Kidney (tissue), 14 donors: ENCODE data around the gene SPOPL. TPM values are rescaled to one million over a fixed set of nuclear protein-coding genes. Genes with fewer than 3 reads are reported as not detected.
"Not testable (repeated sequence)": the region's sequence is repeated elsewhere in the genome, so short reads cannot be mapped to it uniquely, and the experiment has no call there.

Experiments used
- DNase-seq, 5 donors: peaks; one replicate each; pipeline ENCODE4 v3.0.0-alpha.2; 2013 to 2020
- FAIRE-seq: peaks from 2 replicates; lab custom pipeline; 2012; peaks lifted over from hg19 to GRCh38; lab: Jason Lieb, UNC
- H3K27ac ChIP-seq, 2 donors: one replicate each; pipeline ENCODE4 v1.7.0; 2013; ENCODE audit warnings: low read depth in 2 of 2, low read length in 2 of 2, inconsistent platforms in 1 of 2
- H3K27me3 ChIP-seq: one replicate; pipeline ENCODE4 v1.7.1; 2013; ENCODE audit warnings: low read length, inconsistent platforms; ENCODE audit not compliant: control insufficient read depth, insufficient read depth
- H3K36me3 ChIP-seq, 3 donors: one replicate each; pipeline versions ENCODE4 v1.7.0 to v1.7.1; 2013; ENCODE audit warnings: low read length in 3 of 3, control low read depth in 1 of 3, inconsistent platforms in 1 of 3; ENCODE audit not compliant: insufficient read depth in 3 of 3, control insufficient read depth in 2 of 3
- H3K4me1 ChIP-seq, 3 donors: one replicate each; pipeline versions ENCODE4 v1.7.0 to v1.7.1; 2013; ENCODE audit warnings: low read length in 3 of 3, inconsistent platforms in 1 of 3, low read depth in 1 of 3; ENCODE audit not compliant: control insufficient read depth in 2 of 3, insufficient read depth in 2 of 3
- H3K4me3 ChIP-seq, 3 donors: one replicate each; pipeline versions ENCODE4 v1.7.0 to v1.8.1; 2013; ENCODE audit warnings: low read length in 3 of 3, control low read depth in 1 of 3, inconsistent platforms in 1 of 3
- H3K9ac ChIP-seq, 3 donors: one replicate each; pipeline versions ENCODE4 v1.7.0 to v1.7.1; 2013; ENCODE audit warnings: low read length in 3 of 3, control low read depth in 1 of 3, inconsistent platforms in 1 of 3
- H3K9me3 ChIP-seq, 3 donors: one replicate each; pipeline versions ENCODE4 v1.7.0 to v1.7.1; 2013; ENCODE audit warnings: low read length in 3 of 3, control low read depth in 1 of 3, inconsistent platforms in 1 of 3; ENCODE audit not compliant: control insufficient read depth in 2 of 3, insufficient read depth in 1 of 3
- intact Hi-C: fragments of 100-400 bp; cut with DNase I; formaldehyde crosslinking; loops from one replicate; pipeline ENCODE4 v1.11.1; 2022
- polyA plus RNA-seq: library from polyadenylated mRNA; stranded (reverse); fragments of 350-450 nt; fragmentation: Illumina TruSeq; extraction: RNeasy Lipid Tissue Mini Kit (QIAGEN cat#74804); gene quantifications from one replicate; pipeline ENCODE4 v1.2.3, GENCODE V29; 2014; ENCODE audit warnings: low read depth, low replicate concordance; ENCODE audit not compliant: insufficient read depth
- total RNA-seq: library from RNA; stranded (reverse); fragmentation: NEBNext Ultra II Directional; extraction: Animal tissue kit (Norgen Biotek cat#: 25700); gene quantifications from one replicate; pipeline ENCODE4 v1.2.1, GENCODE V29; 2021
- TF ChIP-seq, protein P1 (sequence below): IDR thresholded peaks from 3 replicates; pipeline ENCODE4 v1.5.1; 2012; ENCODE audit warnings: mild to moderate bottlenecking, moderate library complexity, borderline replicate concordance; ENCODE audit not compliant: insufficient read depth; ENCODE audit errors: extremely low read depth
- donor health status: control.
- donor health status: control.
- donor health status: control.
- donor health status: control.
- donor health status: control.
- donor health status: DM: yes; HTN: yes; CAD: no.
- donor health status: Normal renal cell carcinoma (clear cell type).

The SPOPL gene
- total and polyA plus RNA-seq, 2 donors from 2014 or later: 4.0 to 23.1 TPM

DNA sequence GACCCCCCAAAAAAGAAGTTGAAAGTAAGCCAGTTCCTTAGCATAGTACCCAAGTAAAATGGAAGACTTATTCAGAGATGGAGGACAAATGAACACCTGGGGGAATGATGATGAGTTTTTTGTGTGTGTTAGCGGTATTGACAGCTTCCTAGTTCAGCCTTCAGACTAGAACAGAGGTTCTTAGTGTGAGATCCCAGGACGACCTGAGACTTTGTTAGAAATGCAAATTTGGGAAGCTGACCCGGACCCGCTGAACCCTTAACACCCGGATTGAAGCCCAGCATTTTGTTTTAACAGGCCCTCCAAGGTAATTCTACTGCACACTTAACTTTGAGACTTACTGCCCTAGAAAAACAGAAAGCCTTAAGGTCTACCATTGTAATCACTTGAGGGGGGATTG lies 20.3 kb downstream of the SPOPL start:
- DNase-seq: no peak
- Histone ChIP-seq H3K9ac (no peak overlapping the region), H3K9me3 (peaks cover 0 to 3% (median 0%) of the 10 kb centered on the region in 3 donors), H3K36me3 (no peaks in the 10 kb centered on the region), H3K27me3 (no peaks in the 10 kb centered on the region), H3K4me1 (peaks cover 0 to under 1% (median 0%) of the 10 kb centered on the region in 3 donors), H3K27ac (no peak overlapping the region), H3K4me3 (no peak overlapping the region)
- intact Hi-C loops: no loop called here
- TF ChIP-seq, protein P1, sequence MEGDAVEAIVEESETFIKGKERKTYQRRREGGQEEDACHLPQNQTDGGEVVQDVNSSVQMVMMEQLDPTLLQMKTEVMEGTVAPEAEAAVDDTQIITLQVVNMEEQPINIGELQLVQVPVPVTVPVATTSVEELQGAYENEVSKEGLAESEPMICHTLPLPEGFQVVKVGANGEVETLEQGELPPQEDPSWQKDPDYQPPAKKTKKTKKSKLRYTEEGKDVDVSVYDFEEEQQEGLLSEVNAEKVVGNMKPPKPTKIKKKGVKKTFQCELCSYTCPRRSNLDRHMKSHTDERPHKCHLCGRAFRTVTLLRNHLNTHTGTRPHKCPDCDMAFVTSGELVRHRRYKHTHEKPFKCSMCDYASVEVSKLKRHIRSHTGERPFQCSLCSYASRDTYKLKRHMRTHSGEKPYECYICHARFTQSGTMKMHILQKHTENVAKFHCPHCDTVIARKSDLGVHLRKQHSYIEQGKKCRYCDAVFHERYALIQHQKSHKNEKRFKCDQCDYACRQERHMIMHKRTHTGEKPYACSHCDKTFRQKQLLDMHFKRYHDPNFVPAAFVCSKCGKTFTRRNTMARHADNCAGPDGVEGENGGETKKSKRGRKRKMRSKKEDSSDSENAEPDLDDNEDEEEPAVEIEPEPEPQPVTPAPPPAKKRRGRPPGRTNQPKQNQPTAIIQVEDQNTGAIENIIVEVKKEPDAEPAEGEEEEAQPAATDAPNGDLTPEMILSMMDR: no peak
- no peak for FAIRE-seq

DNA sequence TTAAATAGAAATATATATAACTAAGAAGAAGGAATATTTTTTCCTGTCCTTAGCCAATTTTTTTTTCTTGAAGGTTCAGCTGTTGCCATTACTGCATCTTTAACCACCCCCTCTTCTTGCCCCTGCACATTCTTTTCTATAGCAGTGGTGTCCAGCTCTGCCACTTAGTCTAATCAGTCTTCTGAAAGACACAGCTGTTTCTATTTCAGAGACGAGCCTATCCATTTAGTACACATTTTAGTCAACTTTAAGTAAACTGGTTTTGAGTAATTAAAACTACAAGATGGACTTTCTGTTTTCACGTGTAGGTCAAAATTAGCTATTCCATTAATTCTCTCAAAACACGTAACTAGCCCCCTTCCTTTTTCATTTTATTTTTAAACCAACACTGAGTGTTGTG lies 21.0 kb downstream of the SPOPL start:
- DNase-seq (no peak), FAIRE-seq (no peak)
- TF ChIP-seq, protein P1: no peak
- Histone ChIP-seq H3K9ac (no peak overlapping the region), H3K4me1 (no peaks in the 10 kb centered on the region), H3K4me3 (no peak overlapping the region), H3K27me3 (no peaks in the 10 kb centered on the region), H3K9me3 (peaks cover 0 to 3% (median 0%) of the 10 kb centered on the region in 3 donors), H3K27ac (no peak overlapping the region), H3K36me3 (no peaks in the 10 kb centered on the region)
- intact Hi-C loops: no loop called here

DNA sequence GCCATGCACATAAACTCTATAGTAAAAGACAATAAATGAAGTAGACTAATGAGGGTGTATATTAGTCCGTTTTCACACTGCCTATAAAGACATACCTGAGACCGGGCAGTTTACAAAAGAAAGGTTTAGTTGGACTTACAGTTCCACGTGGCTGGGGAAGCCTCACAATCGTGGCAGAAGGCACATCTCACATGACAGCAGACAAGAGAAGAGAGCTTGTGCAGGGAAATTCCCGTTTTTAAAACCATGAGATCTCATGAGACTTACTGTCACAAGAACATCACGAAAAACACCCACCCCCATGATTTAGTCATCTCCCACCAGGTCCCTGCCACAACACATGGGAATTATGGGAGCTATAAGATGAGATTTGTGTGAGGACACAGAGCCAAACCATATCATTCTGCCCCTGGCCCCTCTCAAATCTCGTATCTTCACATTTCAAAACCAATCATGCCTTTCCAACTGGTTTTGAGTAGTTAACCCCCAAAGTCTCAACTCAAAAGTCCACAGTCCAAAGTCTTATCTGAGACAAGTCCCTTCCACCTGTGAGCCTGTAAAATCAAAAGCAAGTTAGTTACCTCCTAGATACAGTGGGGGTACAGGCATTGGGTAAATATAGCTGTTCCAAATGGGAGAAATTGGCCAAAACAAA lies 21.6 kb downstream of the SPOPL start:
- H3K27me3 ChIP-seq, intact Hi-C loops, FAIRE-seq: not testable (repeated sequence)

DNA sequence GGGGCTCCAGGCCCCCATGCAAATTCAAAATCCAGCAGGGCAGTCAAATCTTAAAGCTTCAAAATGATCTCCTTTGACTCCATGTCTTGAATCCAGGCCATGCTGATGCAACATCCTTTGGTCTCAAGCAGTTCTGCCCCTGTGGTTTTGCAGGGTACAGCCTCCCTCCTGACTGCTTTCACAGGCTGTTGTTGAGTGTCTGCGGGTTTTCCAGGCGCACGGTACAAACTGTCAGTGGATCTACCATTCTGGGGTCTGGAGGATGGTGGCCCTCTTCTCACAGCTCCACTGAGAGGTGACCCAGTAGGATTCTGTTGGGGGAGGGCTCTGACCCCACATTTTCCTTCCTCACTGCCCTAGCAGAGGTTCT lies 22.1 kb downstream of the SPOPL start:
- H3K9ac ChIP-seq, H3K36me3 ChIP-seq, H3K27me3 ChIP-seq, H3K9me3 ChIP-seq, H3K4me1 ChIP-seq, intact Hi-C loops, H3K4me3 ChIP-seq, FAIRE-seq, H3K27ac ChIP-seq: not testable (repeated sequence)
- DNase-seq: peak in 1 of 5 donors; percentile 7

More for the DNA sequence above, 21.6 kb downstream of the SPOPL start:
- DNase-seq, H3K4me3 ChIP-seq, H3K9ac ChIP-seq, H3K4me1 ChIP-seq, H3K36me3 ChIP-seq, H3K9me3 ChIP-seq, H3K27ac ChIP-seq: not testable (repeated sequence)

DNA sequence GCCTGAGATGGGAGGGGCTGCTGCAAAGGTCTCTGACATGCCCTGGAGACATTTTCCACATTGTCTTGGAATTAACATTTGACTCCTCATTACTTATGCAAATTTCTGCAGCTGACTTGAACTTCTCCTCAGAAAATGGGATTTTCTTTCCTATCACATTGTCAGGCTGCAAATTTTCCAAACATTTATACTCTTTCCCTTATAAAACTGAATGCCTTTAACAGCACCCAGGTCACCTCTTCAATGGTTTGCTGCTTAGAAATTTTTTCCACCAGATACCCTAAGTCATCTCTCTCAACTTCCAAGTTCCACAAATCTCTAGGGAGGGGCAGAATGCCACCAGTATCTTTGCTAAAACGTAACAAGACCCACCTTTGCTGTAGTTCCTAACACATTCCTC lies 22.8 kb downstream of the SPOPL start:
- FAIRE-seq, H3K27ac ChIP-seq, H3K9ac ChIP-seq, H3K4me3 ChIP-seq, H3K9me3 ChIP-seq, H3K4me1 ChIP-seq, H3K36me3 ChIP-seq, H3K27me3 ChIP-seq, DNase-seq, intact Hi-C loops: not testable (repeated sequence)
